Measurements from ENCODE around the gene PRLHR. TPM values are rescaled to one million over a fixed set of nuclear protein-coding genes. Genes with fewer than 3 reads are reported as not detected.

PRLHR gene
- total and polyA plus RNA-seq, 10 donors: not detected

DNA sequence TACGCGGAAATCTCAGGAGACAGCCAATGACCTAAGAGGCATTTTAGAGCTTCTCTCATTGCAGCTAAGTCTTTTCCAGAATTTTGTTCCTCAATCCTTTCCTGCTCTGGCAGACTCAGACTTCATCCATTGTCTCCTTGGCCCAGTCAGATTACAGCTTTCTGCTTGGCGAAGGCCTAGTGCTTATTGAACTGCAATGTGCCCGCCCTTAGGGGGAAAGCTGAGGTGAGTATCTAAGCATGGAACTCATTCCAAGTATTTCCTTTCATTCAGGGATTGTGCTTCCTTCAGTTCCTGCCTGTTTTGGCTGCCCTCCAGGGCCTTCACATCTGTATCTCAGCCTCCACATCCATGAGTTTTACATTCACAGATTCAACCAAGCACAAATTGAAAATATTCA lies 37.5 kb downstream of the PRLHR start:
- 49 to 61% (median 57%) methylated on average over 4 of the region's 4 CpGs for WGBS, 5 donors
- Histone ChIP-seq H3K9me3 (peaks cover 0 to 23% (median 12%) of the 10 kb centered on the region in 8 donors), H3K4me1 (no peaks in the 10 kb centered on the region), H3K36me3 (no peaks in the 10 kb centered on the region), H3K27me3 (replicated peaks in 1 of 7) (peaks cover 0 to 30% (median 0%) of the 10 kb centered on the region in 7 donors), H3K27ac (no peak overlapping the region), H3K4me3 (no peak overlapping the region)
- DNase-seq: no peak
- TF ChIP-seq POLR2AphosphoS5 (IDR thresholded peaks at IDR 0.05): no peak
- no peak for TF ChIP-seq POLR2A (IDR thresholded peaks at IDR 0.05)
- TF ChIP-seq, protein P1, sequence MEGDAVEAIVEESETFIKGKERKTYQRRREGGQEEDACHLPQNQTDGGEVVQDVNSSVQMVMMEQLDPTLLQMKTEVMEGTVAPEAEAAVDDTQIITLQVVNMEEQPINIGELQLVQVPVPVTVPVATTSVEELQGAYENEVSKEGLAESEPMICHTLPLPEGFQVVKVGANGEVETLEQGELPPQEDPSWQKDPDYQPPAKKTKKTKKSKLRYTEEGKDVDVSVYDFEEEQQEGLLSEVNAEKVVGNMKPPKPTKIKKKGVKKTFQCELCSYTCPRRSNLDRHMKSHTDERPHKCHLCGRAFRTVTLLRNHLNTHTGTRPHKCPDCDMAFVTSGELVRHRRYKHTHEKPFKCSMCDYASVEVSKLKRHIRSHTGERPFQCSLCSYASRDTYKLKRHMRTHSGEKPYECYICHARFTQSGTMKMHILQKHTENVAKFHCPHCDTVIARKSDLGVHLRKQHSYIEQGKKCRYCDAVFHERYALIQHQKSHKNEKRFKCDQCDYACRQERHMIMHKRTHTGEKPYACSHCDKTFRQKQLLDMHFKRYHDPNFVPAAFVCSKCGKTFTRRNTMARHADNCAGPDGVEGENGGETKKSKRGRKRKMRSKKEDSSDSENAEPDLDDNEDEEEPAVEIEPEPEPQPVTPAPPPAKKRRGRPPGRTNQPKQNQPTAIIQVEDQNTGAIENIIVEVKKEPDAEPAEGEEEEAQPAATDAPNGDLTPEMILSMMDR (IDR thresholded peaks at IDR 0.05 in 8 of 11, conservative IDR thresholded peaks at IDR 0.05 in 3 of 11): no peak
- intact Hi-C loops (cut with DNase I; ENCODE audit: low total_unique reads): no loop called here

DNA sequence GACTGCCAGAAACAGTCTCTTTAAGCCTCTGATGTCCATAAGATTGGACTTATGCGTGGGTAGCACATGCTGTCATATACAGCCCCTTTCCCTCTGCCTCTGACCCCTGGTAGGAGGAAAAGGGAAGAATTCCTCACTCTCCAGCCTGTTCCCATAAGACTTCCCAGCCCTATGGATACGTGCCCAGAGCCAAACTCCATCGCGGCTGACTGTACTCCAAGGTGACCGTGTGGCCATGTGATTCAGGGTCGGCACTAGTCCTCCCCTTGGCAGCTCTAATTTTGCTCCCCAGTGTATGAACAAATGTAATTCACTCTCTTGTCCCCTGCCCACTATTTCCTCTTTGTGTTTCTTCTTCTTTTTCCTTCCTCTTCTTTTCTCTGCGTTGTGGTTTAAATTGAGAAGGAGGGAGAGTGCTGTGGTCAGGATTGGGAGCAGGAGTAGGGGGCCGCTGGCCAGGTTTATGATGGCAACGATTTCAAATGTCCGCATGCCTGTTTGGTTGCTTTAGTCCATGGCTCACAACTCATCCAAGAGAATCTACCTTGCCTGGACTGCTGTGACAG lies 43.8 kb downstream of the PRLHR start:
- 30 to 44% (median 35%) methylated on average over 10 of the region's 10 CpGs for WGBS, 5 donors
- TF ChIP-seq, protein P1 (IDR thresholded peaks at IDR 0.05 in 8 of 11, conservative IDR thresholded peaks at IDR 0.05 in 3 of 11): no peak
- TF ChIP-seq POLR2AphosphoS5 (IDR thresholded peaks at IDR 0.05) (no peak), POLR2A (IDR thresholded peaks at IDR 0.05) (no peak)
- H3K27me3 ChIP-seq (replicated peaks in 1 of 7): peaks cover 0 to 47% (median 5%) of the 10 kb centered on the region in 7 donors
- intact Hi-C loops (cut with DNase I; ENCODE audit: low total_unique reads): no loop called here
- H3K27ac ChIP-seq: no peak overlapping the region
- no peaks in the 10 kb centered on the region for H3K4me1 ChIP-seq
- DNase-seq: no peak
- no peaks in the 10 kb centered on the region for H3K36me3 ChIP-seq
- H3K9me3 ChIP-seq: peaks cover 0 to 9% (median 0%) of the 10 kb centered on the region in 8 donors
- no peak overlapping the region for H3K4me3 ChIP-seq

DNA sequence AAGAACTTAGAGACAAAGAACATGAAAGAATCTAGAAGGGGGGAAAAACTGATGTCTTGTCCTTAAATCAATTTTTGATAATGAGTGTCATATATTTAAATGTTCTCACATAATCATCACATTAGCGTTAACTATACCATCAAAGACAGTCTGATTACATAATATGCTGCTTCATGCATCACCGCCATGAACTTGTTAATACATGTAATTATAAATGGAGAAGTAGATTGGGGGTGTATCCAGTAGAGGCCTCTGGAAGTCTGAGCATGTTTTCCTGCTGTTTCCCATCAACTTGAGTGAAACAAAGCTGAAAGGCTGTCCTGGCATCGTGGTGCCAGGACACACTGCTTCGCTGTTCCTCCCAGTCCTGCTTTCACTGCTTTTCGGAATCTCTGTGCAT lies 48.2 kb downstream of the PRLHR start:
- TF ChIP-seq POLR2AphosphoS5 (IDR thresholded peaks at IDR 0.05) (no peak), POLR2A (IDR thresholded peaks at IDR 0.05) (no peak)
- TF ChIP-seq, protein P1 (IDR thresholded peaks at IDR 0.05 in 8 of 11, conservative IDR thresholded peaks at IDR 0.05 in 3 of 11): no peak
- intact Hi-C loops (cut with DNase I; ENCODE audit: low total_unique reads): no loop called here
- Histone ChIP-seq H3K4me1 (no peaks in the 10 kb centered on the region), H3K36me3 (no peaks in the 10 kb centered on the region), H3K27ac (no peak overlapping the region), H3K27me3 (replicated peaks in 1 of 7) (peaks cover 0 to 50% (median 5%) of the 10 kb centered on the region in 7 donors), H3K9me3 (peaks cover 0 to 9% (median 0%) of the 10 kb centered on the region in 8 donors), H3K4me3 (no peak overlapping the region)
- 80 to 91% (median 86%) methylated on average over 5 of the region's 5 CpGs for WGBS, 5 donors
- no peak for DNase-seq

DNA sequence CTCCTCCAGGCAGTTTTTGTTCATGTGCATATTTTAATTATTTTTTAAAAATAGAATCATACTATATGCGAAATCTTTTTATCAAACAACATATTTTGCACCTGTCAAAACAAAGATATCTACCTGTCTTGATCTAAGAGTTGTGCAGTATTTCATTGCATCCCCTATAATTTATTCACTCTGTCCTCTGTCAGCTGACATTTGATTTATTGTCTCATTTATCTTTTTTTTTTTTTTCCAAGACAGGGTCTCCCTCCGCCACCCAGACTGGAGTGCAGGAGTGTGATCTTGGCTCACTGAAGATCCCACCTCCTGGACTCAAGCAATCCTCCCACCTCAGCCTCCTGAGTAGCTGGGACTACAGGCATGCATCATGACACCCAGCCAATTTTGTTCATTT lies 49.0 kb downstream of the PRLHR start:
- Histone ChIP-seq H3K9me3 (peaks cover 0 to 9% (median 0%) of the 10 kb centered on the region in 8 donors), H3K4me3 (no peak overlapping the region), H3K27ac (no peak overlapping the region), H3K27me3 (replicated peaks in 1 of 7) (peaks cover 0 to 47% (median 2%) of the 10 kb centered on the region in 7 donors), H3K4me1 (no peaks in the 10 kb centered on the region), H3K36me3 (no peaks in the 10 kb centered on the region)
- no peak for DNase-seq
- 73 to 90% (median 82%) methylated on average over 2 of the region's 2 CpGs for WGBS, 5 donors
- TF ChIP-seq POLR2A (IDR thresholded peaks at IDR 0.05) (no peak), POLR2AphosphoS5 (IDR thresholded peaks at IDR 0.05) (no peak)
- TF ChIP-seq, protein P1 (IDR thresholded peaks at IDR 0.05 in 8 of 11, conservative IDR thresholded peaks at IDR 0.05 in 3 of 11): no peak
- intact Hi-C loops (cut with DNase I; ENCODE audit: low total_unique reads): no loop called here

Data from spleen (tissue), 11 donors.